Astrocyte of the spinal cord (primary cell): ENCODE measurements around the gene YIF1A.

Experiments used
- DNase-seq: peaks from one replicate; pipeline ENCODE4 v3.0.0; 2011; ENCODE audit warnings: low read depth, low spot score
- H3K4me3 ChIP-seq: 2 replicates; pipeline ENCODE4 v1.5.1; 2011; ENCODE audit warnings: low read depth, mild to moderate bottlenecking, low read length, moderate library complexity
- in situ Hi-C: cut with HindIII; loops from 2 replicates; pipeline ENCODE4 v1.10.0; 2017; ENCODE audit warnings: low sequenced_read_pairs
- TF ChIP-seq, protein P1 (sequence below): IDR thresholded peaks from 2 replicates; pipeline ENCODE4 v1.5.1; 2012; ENCODE audit warnings: low read depth, mild to moderate bottlenecking, low read length, inconsistent platforms

Gene YIF1A, protein sequence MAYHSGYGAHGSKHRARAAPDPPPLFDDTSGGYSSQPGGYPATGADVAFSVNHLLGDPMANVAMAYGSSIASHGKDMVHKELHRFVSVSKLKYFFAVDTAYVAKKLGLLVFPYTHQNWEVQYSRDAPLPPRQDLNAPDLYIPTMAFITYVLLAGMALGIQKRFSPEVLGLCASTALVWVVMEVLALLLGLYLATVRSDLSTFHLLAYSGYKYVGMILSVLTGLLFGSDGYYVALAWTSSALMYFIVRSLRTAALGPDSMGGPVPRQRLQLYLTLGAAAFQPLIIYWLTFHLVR

GRCh38 chr11:66288671-66289547, at the start of gene YIF1A:
TSS of gene YIF1A (minus strand) at chr11:66289143. CDS start at chr11:66288985, 158 bp downstream.
- DNase-seq: peak; percentile 100
- peak within 1 kb of the TSS; percentile 89 for H3K4me3 ChIP-seq
- in situ Hi-C loops: no loop called here
- TF ChIP-seq, protein P1, sequence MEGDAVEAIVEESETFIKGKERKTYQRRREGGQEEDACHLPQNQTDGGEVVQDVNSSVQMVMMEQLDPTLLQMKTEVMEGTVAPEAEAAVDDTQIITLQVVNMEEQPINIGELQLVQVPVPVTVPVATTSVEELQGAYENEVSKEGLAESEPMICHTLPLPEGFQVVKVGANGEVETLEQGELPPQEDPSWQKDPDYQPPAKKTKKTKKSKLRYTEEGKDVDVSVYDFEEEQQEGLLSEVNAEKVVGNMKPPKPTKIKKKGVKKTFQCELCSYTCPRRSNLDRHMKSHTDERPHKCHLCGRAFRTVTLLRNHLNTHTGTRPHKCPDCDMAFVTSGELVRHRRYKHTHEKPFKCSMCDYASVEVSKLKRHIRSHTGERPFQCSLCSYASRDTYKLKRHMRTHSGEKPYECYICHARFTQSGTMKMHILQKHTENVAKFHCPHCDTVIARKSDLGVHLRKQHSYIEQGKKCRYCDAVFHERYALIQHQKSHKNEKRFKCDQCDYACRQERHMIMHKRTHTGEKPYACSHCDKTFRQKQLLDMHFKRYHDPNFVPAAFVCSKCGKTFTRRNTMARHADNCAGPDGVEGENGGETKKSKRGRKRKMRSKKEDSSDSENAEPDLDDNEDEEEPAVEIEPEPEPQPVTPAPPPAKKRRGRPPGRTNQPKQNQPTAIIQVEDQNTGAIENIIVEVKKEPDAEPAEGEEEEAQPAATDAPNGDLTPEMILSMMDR: no peak

GRCh38 chr11:66337103-66337899, 48.4 kb upstream of the YIF1A start:
- H3K4me3 ChIP-seq: no peak overlapping the region
- DNase-seq: peak; percentile 82
- TF ChIP-seq, protein P1: no peak
- in situ Hi-C loops: no loop called here

GRCh38 chr11:66336234-66337102, 47.5 kb upstream of the YIF1A start, which contains the start of gene RIN1:
TSS of gene RIN1 (minus strand) at chr11:66336434. CDS start at chr11:66336402, 32 bp downstream.
- peak; percentile 99 for DNase-seq
- peak within 1 kb of the TSS; percentile 81 for H3K4me3 ChIP-seq
- in situ Hi-C loops: no loop called here
- TF ChIP-seq, protein P1: peak; percentile 21

DNA sequence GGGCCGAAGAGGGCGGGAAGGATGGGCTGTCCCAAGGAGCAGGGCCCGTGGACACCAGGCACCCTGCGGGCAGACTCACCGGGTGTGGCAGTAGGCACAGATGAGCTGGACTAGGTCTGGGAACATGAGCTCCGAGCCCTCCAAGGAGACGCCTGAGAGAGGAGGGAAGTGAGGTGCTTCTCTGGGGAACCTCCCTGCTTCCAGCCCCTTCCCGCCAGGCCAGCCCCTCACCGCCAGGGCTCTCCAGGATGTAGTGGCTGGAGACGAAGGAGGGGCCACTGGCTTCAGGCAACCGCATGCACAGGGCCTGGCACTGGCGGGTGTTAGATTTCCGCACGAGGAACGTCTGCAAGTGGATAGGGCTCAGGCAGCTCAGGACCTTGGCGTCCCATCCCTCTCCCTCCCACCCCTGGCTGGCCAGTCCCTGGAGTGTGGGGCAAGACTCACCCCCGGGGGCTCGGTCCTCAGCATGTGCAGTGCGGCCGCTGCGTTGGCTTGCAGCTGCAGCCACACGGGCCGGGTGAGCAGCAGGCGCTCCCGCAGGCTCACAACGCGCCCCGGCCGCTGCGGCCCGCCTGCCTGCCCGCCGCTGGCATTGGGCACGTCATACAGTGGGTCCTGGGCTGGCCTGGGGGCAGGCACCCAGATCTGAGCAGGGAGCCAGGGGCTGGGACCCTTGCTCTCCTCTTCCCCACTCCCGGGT, 46.7 kb upstream of the YIF1A start:
- DNase-seq: peak; percentile 74
- in situ Hi-C loops: no loop called here
- H3K4me3 ChIP-seq: peak overlapping the region; percentile 81
- TF ChIP-seq, protein P1: no peak

DNA sequence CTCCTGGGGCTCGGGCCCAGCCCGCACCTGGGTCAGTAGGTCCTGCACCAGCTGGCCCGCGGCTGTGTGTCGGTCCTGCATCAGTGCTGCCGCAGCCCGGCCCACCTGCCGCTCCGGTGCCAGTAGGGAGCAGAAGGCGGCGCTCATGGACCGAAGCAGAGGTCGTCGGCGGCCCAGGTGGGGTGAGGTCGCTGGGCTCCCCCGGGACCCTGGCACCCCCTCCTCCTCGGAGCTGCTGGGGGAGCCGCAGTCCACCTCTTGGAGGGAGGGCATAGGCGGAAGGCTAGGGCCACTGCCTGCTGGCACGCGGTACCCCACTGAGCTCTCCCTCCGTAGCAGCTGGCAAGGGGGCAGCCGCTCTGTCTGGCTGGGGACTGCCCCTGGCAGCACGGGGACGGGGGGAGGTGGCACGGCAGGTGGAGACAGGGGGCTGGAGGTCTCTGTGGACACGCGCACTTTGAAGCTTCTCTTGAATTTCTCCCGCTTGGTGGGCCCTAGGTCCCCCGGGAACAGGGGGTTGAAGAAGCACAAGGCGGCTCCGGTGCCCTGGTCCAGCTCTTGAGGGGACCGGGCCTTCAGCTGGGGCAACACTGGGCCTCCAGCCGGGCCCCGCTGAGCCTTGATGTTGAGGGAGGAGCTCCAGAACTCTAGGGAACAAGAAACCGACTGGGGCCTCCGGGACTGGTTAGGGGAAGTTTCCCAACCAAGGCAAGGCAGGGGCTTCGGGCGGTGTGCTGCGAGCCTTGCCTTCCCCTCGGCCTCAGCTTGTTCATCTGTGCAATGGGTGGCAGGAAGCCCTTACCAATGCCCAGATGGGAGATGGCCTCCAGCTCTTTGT, 45.9 kb upstream of the YIF1A start:
- in situ Hi-C loops: no loop called here
- peak overlapping the region; percentile 81 for H3K4me3 ChIP-seq
- no peak for DNase-seq
- TF ChIP-seq, protein P1: no peak
